ENCODE results near the gene FOXG1.

Gene FOXG1

DNA sequence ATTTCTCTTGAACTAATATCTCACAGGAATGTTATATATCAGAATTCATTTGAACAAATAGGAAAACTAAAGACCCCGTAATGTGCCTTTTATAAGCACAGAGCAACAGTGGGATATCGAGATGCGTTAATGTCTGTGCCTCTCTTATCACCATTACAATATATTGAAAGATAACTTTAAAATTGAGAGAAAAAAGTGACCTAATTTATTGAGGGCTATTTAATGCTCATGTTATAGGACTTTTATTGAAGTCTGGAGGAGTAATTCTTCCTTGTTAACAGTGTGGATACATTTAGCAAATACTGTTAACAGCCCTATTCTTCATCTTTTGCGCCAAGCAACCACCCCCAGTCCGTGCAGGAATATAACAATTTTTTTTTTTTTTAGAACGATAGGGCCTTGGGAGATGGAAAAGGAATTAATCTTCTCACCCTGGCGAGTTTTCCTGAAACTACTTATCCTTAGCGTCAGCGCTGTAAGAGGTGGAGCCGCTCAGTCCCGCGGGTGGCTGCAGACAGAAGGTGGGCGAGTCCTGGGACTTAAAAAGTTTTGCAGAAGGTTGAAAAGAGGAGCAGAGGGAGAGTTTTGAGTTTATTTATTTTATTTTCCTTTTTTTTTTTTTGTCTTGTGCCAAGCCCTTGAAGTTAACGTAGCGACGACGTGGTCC lies 11.0 kb downstream of the FOXG1 start:
- H3K36me3 ChIP-seq (ENCODE audit: control insufficient read depth, insufficient read depth, low read length): no peaks in the 10 kb centered on the region
- no peaks in the 10 kb centered on the region for H3K79me1 ChIP-seq (ENCODE audit: low read length)
- H4K5ac ChIP-seq (ENCODE audit: low read length): no peak overlapping the region
- H3K4me1 ChIP-seq (ENCODE audit: control insufficient read depth, low read depth, low read length): no peaks in the 10 kb centered on the region
- no peak overlapping the region for H3K18ac ChIP-seq (ENCODE audit: low read length)
- no peak overlapping the region for H3K4me2 ChIP-seq (ENCODE audit: low read length)
- H3K23ac ChIP-seq (ENCODE audit: low read length): no peak overlapping the region
- DNase-seq: no peak
- WGBS (ENCODE audit: extremely low coverage, insufficient coverage, low lambda C conversion rate): no CpG with 5 or more reads among the region's 17 CpGs
- H2BK120ac ChIP-seq (ENCODE audit: low read depth, low read length): no peak overlapping the region
- H4K8ac ChIP-seq (ENCODE audit: low read depth, low read length): no peak overlapping the region
- H2BK15ac ChIP-seq (replicated peaks; ENCODE audit: low read depth): no peak overlapping the region
- H3K27me3 ChIP-seq (ENCODE audit: insufficient read depth, low read length, poor library complexity): peaks cover 42% of the 10 kb centered on the region
- no peak overlapping the region for H3K9ac ChIP-seq (ENCODE audit: low read length)
- H2AK5ac ChIP-seq (ENCODE audit: low read length): no peak overlapping the region
- H3K4ac ChIP-seq (ENCODE audit: low read depth, low read length): no peak overlapping the region
- H3K79me2 ChIP-seq (ENCODE audit: control insufficient read depth, insufficient read depth, low read length): no peaks in the 10 kb centered on the region
- H3K27ac ChIP-seq (ENCODE audit: low read depth, low read length): no peak overlapping the region
- H2BK5ac ChIP-seq (ENCODE audit: low read length): no peak overlapping the region
- H3K56ac ChIP-seq (ENCODE audit: low read length): no peak overlapping the region
- no peak overlapping the region for H3K4me3 ChIP-seq (ENCODE audit: low read length)

DNA sequence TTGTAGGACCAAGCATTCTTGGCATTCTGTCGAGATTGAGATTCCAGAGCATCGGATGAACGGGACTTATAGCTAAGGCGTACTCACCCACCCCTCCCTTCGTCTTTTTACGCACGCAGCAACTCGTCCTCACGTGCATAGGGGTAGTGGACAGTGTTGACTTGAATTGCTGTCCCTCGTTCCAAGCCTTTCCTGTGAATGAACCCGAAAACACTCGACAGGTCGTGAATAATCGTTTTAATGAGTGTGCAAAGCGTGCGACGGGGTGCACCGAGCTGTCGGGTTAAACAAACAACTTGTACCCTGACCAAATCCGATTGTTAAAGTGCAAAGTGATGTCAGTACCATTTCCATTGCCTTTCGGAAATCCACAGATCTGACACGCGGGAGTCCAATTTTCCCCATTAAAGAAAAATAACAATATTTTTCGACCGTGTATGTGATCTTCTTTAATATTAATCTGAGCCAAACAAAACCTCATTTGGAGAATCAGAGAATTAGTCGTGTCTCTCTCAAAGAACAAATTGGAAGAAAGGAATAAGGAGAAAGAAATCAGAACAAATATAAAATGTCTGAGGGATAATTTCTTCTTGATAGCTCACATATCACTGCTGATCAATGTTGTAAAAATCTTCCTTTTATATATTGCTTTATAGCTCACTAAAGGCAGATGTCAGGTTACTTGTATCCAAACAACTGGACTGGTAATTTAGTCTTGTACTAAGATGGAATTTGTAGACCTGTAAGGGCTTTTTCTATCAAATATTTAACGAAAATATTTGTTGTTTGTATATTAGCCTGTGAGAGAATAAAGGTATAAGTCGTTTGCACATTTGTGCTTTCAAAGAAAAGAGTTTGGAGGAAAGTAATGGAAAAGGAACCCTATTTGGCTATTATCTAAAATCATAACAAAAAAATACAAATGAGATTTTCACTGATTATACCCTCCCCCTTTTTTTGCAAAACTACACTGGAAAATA lies 11.8 kb downstream of the FOXG1 start:
- Histone ChIP-seq H2BK120ac (ENCODE audit: low read depth, low read length) (no peak overlapping the region), H3K27ac (ENCODE audit: low read depth, low read length) (no peak overlapping the region), H3K56ac (ENCODE audit: low read length) (no peak overlapping the region), H4K5ac (ENCODE audit: low read length) (no peak overlapping the region), H3K4me3 (ENCODE audit: low read length) (no peak overlapping the region), H3K4me2 (ENCODE audit: low read length) (no peak overlapping the region), H3K18ac (ENCODE audit: low read length) (no peak overlapping the region), H2AK5ac (ENCODE audit: low read length) (no peak overlapping the region), H2BK5ac (ENCODE audit: low read length) (no peak overlapping the region), H3K23ac (ENCODE audit: low read length) (no peak overlapping the region), H4K8ac (ENCODE audit: low read depth, low read length) (no peak overlapping the region), H3K27me3 (ENCODE audit: insufficient read depth, low read length, poor library complexity) (peaks cover 34% of the 10 kb centered on the region), H3K4ac (ENCODE audit: low read depth, low read length) (no peak overlapping the region), H3K4me1 (ENCODE audit: control insufficient read depth, low read depth, low read length) (no peaks in the 10 kb centered on the region), H3K79me2 (ENCODE audit: control insufficient read depth, insufficient read depth, low read length) (no peaks in the 10 kb centered on the region), H3K36me3 (ENCODE audit: control insufficient read depth, insufficient read depth, low read length) (no peaks in the 10 kb centered on the region), H2BK15ac (replicated peaks; ENCODE audit: low read depth) (no peak overlapping the region), H3K9ac (ENCODE audit: low read length) (no peak overlapping the region), H3K79me1 (ENCODE audit: low read length) (no peaks in the 10 kb centered on the region)
- WGBS (ENCODE audit: extremely low coverage, insufficient coverage, low lambda C conversion rate): no CpG with 5 or more reads among the region's 28 CpGs
- peak; percentile 71 for DNase-seq

GRCh38 chr14:28779456-28779855 lies 12.9 kb downstream of the FOXG1 start:
- Histone ChIP-seq H3K27me3 (ENCODE audit: insufficient read depth, low read length, poor library complexity) (peaks cover 34% of the 10 kb centered on the region), H3K56ac (ENCODE audit: low read length) (no peak overlapping the region), H3K79me1 (ENCODE audit: low read length) (no peaks in the 10 kb centered on the region), H3K18ac (ENCODE audit: low read length) (no peak overlapping the region), H3K79me2 (ENCODE audit: control insufficient read depth, insufficient read depth, low read length) (no peaks in the 10 kb centered on the region), H3K4me2 (ENCODE audit: low read length) (no peak overlapping the region), H3K27ac (ENCODE audit: low read depth, low read length) (no peak overlapping the region), H3K4me3 (ENCODE audit: low read length) (no peak overlapping the region), H4K5ac (ENCODE audit: low read length) (no peak overlapping the region), H3K4me1 (ENCODE audit: control insufficient read depth, low read depth, low read length) (no peaks in the 10 kb centered on the region), H2AK5ac (ENCODE audit: low read length) (no peak overlapping the region), H3K36me3 (ENCODE audit: control insufficient read depth, insufficient read depth, low read length) (no peaks in the 10 kb centered on the region), H3K23ac (ENCODE audit: low read length) (no peak overlapping the region), H3K4ac (ENCODE audit: low read depth, low read length) (no peak overlapping the region), H2BK15ac (replicated peaks; ENCODE audit: low read depth) (no peak overlapping the region), H3K9ac (ENCODE audit: low read length) (no peak overlapping the region), H2BK120ac (ENCODE audit: low read depth, low read length) (no peak overlapping the region), H2BK5ac (ENCODE audit: low read length) (no peak overlapping the region), H4K8ac (ENCODE audit: low read depth, low read length) (no peak overlapping the region)
- no peak for DNase-seq

- H3K9ac ChIP-seq (ENCODE audit: low read length): no peak overlapping the region
- peak; percentile 76 for DNase-seq
- H3K4me3 ChIP-seq (ENCODE audit: low read length): no peak overlapping the region
- no peak overlapping the region for H2BK120ac ChIP-seq (ENCODE audit: low read depth, low read length)
- WGBS (ENCODE audit: extremely low coverage, insufficient coverage, low lambda C conversion rate): no CpG with 5 or more reads among the region's 6 CpGs
- no peak overlapping the region for H4K5ac ChIP-seq (ENCODE audit: low read length)
- H4K8ac ChIP-seq (ENCODE audit: low read depth, low read length): no peak overlapping the region
- H3K4ac ChIP-seq (ENCODE audit: low read depth, low read length): no peak overlapping the region
- H3K4me2 ChIP-seq (ENCODE audit: low read length): no peak overlapping the region
- no peaks in the 10 kb centered on the region for H3K36me3 ChIP-seq (ENCODE audit: control insufficient read depth, insufficient read depth, low read length)
- H3K27me3 ChIP-seq (ENCODE audit: insufficient read depth, low read length, poor library complexity): peaks cover 30% of the 10 kb centered on the region
- H3K56ac ChIP-seq (ENCODE audit: low read length): no peak overlapping the region
- no peak overlapping the region for H2BK5ac ChIP-seq (ENCODE audit: low read length)
- no peak overlapping the region for H3K18ac ChIP-seq (ENCODE audit: low read length)
- H2BK15ac ChIP-seq (replicated peaks; ENCODE audit: low read depth): no peak overlapping the region
- no peak overlapping the region for H2AK5ac ChIP-seq (ENCODE audit: low read length)
- H3K4me1 ChIP-seq (ENCODE audit: control insufficient read depth, low read depth, low read length): no peaks in the 10 kb centered on the region
- H3K27ac ChIP-seq (ENCODE audit: low read depth, low read length): no peak overlapping the region
- no peaks in the 10 kb centered on the region for H3K79me2 ChIP-seq (ENCODE audit: control insufficient read depth, insufficient read depth, low read length)
- H3K79me1 ChIP-seq (ENCODE audit: low read length): no peaks in the 10 kb centered on the region
- H3K23ac ChIP-seq (ENCODE audit: low read length): no peak overlapping the region
These were observed 14.5 kb downstream of the FOXG1 start for GRCh38 chr14:28780843-28781820.

DNA sequence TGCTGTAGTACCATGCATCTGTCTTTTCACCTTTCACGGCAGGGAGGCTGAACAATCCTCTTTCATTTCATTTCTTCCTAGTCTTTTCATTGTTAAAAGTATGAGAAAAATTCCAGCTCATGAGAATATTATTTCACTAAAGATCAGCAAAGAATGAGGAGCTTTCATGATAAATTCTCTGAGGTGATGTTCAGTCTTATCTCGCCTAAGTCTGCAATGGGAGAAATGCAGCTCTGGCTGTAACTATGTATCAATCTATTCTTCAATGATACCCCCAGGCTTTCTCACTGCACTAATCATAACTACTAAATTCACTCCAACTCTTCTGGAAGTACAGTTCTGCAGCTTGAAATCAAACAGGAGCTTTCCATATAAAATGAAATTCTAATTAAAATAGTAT lies 15.7 kb downstream of the FOXG1 start:
- no peak overlapping the region for H3K23ac ChIP-seq (ENCODE audit: low read length)
- no peaks in the 10 kb centered on the region for H3K4me1 ChIP-seq (ENCODE audit: control insufficient read depth, low read depth, low read length)
- no peak overlapping the region for H3K27ac ChIP-seq (ENCODE audit: low read depth, low read length)
- H3K9ac ChIP-seq (ENCODE audit: low read length): no peak overlapping the region
- H3K79me2 ChIP-seq (ENCODE audit: control insufficient read depth, insufficient read depth, low read length): no peaks in the 10 kb centered on the region
- no peak overlapping the region for H2BK15ac ChIP-seq (replicated peaks; ENCODE audit: low read depth)
- no peak overlapping the region for H4K8ac ChIP-seq (ENCODE audit: low read depth, low read length)
- H3K4me3 ChIP-seq (ENCODE audit: low read length): no peak overlapping the region
- WGBS (ENCODE audit: extremely low coverage, insufficient coverage, low lambda C conversion rate): no CpG with 5 or more reads among the region's 2 CpGs
- no peak overlapping the region for H2AK5ac ChIP-seq (ENCODE audit: low read length)
- no peak overlapping the region for H2BK120ac ChIP-seq (ENCODE audit: low read depth, low read length)
- no peak overlapping the region for H4K5ac ChIP-seq (ENCODE audit: low read length)
- H2BK5ac ChIP-seq (ENCODE audit: low read length): no peak overlapping the region
- no peaks in the 10 kb centered on the region for H3K79me1 ChIP-seq (ENCODE audit: low read length)
- no peak overlapping the region for H3K56ac ChIP-seq (ENCODE audit: low read length)
- no peak overlapping the region for H3K4ac ChIP-seq (ENCODE audit: low read depth, low read length)
- no peak overlapping the region for H3K4me2 ChIP-seq (ENCODE audit: low read length)
- DNase-seq: no peak
- no peaks in the 10 kb centered on the region for H3K36me3 ChIP-seq (ENCODE audit: control insufficient read depth, insufficient read depth, low read length)
- H3K27me3 ChIP-seq (ENCODE audit: insufficient read depth, low read length, poor library complexity): peaks cover 30% of the 10 kb centered on the region
- H3K18ac ChIP-seq (ENCODE audit: low read length): no peak overlapping the region
